Neuronal stem cell (in vitro differentiated cells): ENCODE results near the gene CACNA2D4.

Experiments
- DNase-seq: peaks from one replicate; pipeline ENCODE4 v3.0.0-alpha.2; 2013; ENCODE audit warnings: low spot score
- H2AFZ ChIP-seq: one replicate; pipeline ENCODE4 v1.6.1; 2013; ENCODE audit warnings: mild to moderate bottlenecking, low read length, inconsistent platforms
- H2AK5ac ChIP-seq: 2 replicates; pipeline ENCODE4 v1.6.1; 2013; ENCODE audit warnings: low read depth, mild to moderate bottlenecking, inconsistent platforms, low read length, moderate library complexity, mixed read lengths
- H2BK120ac ChIP-seq: 2 replicates; pipeline ENCODE4 v1.6.1; 2013; ENCODE audit warnings: low read depth, mild to moderate bottlenecking, inconsistent platforms, low read length, moderate library complexity, mixed read lengths
- H2BK12ac ChIP-seq: one replicate; pipeline ENCODE4 v1.6.1; 2013; ENCODE audit warnings: low read length, inconsistent platforms
- H2BK15ac ChIP-seq: 2 replicates; pipeline ENCODE4 v1.6.1; 2013; ENCODE audit warnings: mild to moderate bottlenecking, low read length, inconsistent platforms, mixed read lengths
- H2BK5ac ChIP-seq: one replicate; pipeline ENCODE4 v1.6.1; 2013; ENCODE audit warnings: inconsistent platforms, mild to moderate bottlenecking, low read length, moderate library complexity
- H3K14ac ChIP-seq: one replicate; pipeline ENCODE4 v1.6.1; 2013; ENCODE audit warnings: low read length, inconsistent platforms
- H3K18ac ChIP-seq: 2 replicates; pipeline ENCODE4 v1.6.1; 2013; ENCODE audit warnings: low read length, inconsistent platforms
- H3K23ac ChIP-seq: 2 replicates; pipeline ENCODE4 v1.6.1; 2013; ENCODE audit warnings: low read depth, mild to moderate bottlenecking, mixed read lengths, low read length, inconsistent platforms; ENCODE audit not compliant: poor library complexity
- H3K27ac ChIP-seq: replicated peaks from 3 replicates; pipeline ENCODE4 v1.5.1; 2013; ENCODE audit warnings: low read length, inconsistent platforms
- H3K27me3 ChIP-seq, 3 experiments: 2 replicates each; pipeline ENCODE4 v1.6.1; 2013; ENCODE audit warnings: low read length in 3 of 3, mild to moderate bottlenecking in 2 of 3, inconsistent platforms in 1 of 3, low read depth in 1 of 3, mixed read lengths in 1 of 3, moderate library complexity in 1 of 3; ENCODE audit not compliant: control insufficient read depth in 3 of 3, insufficient read depth in 3 of 3
- H3K36me3 ChIP-seq, 2 donors: replicated peaks in 1 of 2; 2 replicates each; pipeline ENCODE4 v1.6.1; 2013; ENCODE audit warnings: low read length in 2 of 2; ENCODE audit not compliant: control insufficient read depth in 2 of 2, insufficient read depth in 2 of 2
- H3K4ac ChIP-seq: 2 replicates; pipeline ENCODE4 v1.6.1; 2013; ENCODE audit warnings: inconsistent platforms, mild to moderate bottlenecking, low read length, moderate library complexity
- H3K4me1 ChIP-seq, 2 donors: 1 replicate in 1 of 2; 2 replicates in 1 of 2; pipeline ENCODE4 v1.6.1; 2013; ENCODE audit warnings: low read length in 2 of 2, low read depth in 1 of 2; ENCODE audit not compliant: control insufficient read depth in 2 of 2, insufficient read depth in 1 of 2
- H3K4me2 ChIP-seq: one replicate; pipeline ENCODE4 v1.6.1; 2013; ENCODE audit warnings: mild to moderate bottlenecking, low read length, inconsistent platforms; ENCODE audit not compliant: insufficient read depth, poor library complexity, severe bottlenecking
- H3K4me3 ChIP-seq, 2 donors: 2 replicates each; pipeline ENCODE4 v1.5.1; 2013; ENCODE audit warnings: low read length in 2 of 2, mild to moderate bottlenecking in 2 of 2, inconsistent platforms in 1 of 2, moderate library complexity in 1 of 2
- H3K79me1 ChIP-seq: one replicate; pipeline ENCODE4 v1.6.1; 2013; ENCODE audit warnings: low read depth, mild to moderate bottlenecking, inconsistent platforms, low read length, moderate library complexity
- H3K9ac ChIP-seq: one replicate; pipeline ENCODE4 v1.6.1; 2013; ENCODE audit warnings: mild to moderate bottlenecking, low read depth, low read length, inconsistent platforms; ENCODE audit not compliant: poor library complexity
- H3K9me3 ChIP-seq, 2 donors: replicated peaks in 1 of 2; 2 replicates each; pipeline versions ENCODE3 to v1.6.1; 2013; ENCODE audit warnings: low read length in 2 of 2, mild to moderate bottlenecking in 2 of 2, inconsistent platforms in 1 of 2, low read depth in 1 of 2, mixed read lengths in 1 of 2, moderate library complexity in 1 of 2; ENCODE audit not compliant: control insufficient read depth in 2 of 2, insufficient read depth in 1 of 2
- H4K8ac ChIP-seq: one replicate; pipeline ENCODE4 v1.6.1; 2013; ENCODE audit warnings: low read depth, mild to moderate bottlenecking, inconsistent platforms, low read length, moderate library complexity
- H4K91ac ChIP-seq: one replicate; pipeline ENCODE4 v1.6.1; 2013; ENCODE audit warnings: low read length, low read depth, mild to moderate bottlenecking, inconsistent platforms; ENCODE audit not compliant: poor library complexity
- WGBS, 2 donors: extraction: QIAGEN DNeasy Blood & Tissue Kit; methylation state at CpG; one replicate each; pipeline ENCODE4 v1.1.7; 2013; ENCODE audit warnings: missing lambda C conversion rate in 2 of 2, mixed read lengths in 1 of 2; ENCODE audit not compliant: insufficient read length in 2 of 2, insufficient replicate concordance in 1 of 2; ENCODE audit errors: extremely low coverage in 2 of 2; 5-methylcytosine and 5-hydroxymethylcytosine counted together

The CACNA2D4 gene

GRCh38 chr12:1843641-1844005, 74.8 kb downstream of the CACNA2D4 start:
- Histone ChIP-seq H2BK5ac (no peak overlapping the region), H3K9me3 (no peaks in the 10 kb centered on the region), H3K23ac (no peak overlapping the region), H3K4ac (no peak overlapping the region), H3K36me3 (no peaks in the 10 kb centered on the region), H4K8ac (no peak overlapping the region), H3K4me3 (no peak overlapping the region), H2BK15ac (no peak overlapping the region), H2BK120ac (no peak overlapping the region), H3K27me3 (peaks cover 0 to 43% (median 0%) of the 10 kb centered on the region in 3 experiments), H3K4me2 (no peak overlapping the region), H3K27ac (no peak overlapping the region), H2BK12ac (no peak overlapping the region), H3K79me1 (no peaks in the 10 kb centered on the region), H3K18ac (peak overlapping the region; percentile 36), H3K14ac (no peak overlapping the region), H3K9ac (no peak overlapping the region), H2AFZ (no peak overlapping the region), H3K4me1 (peaks cover 0 to 21% of the 10 kb centered on the region in 2 donors), H2AK5ac (peak overlapping the region; percentile 3), H4K91ac (no peak overlapping the region)
- DNase-seq, result no peak
- no CpG with 5 or more reads among the region's 3 CpGs for WGBS, 2 donors

DNA sequence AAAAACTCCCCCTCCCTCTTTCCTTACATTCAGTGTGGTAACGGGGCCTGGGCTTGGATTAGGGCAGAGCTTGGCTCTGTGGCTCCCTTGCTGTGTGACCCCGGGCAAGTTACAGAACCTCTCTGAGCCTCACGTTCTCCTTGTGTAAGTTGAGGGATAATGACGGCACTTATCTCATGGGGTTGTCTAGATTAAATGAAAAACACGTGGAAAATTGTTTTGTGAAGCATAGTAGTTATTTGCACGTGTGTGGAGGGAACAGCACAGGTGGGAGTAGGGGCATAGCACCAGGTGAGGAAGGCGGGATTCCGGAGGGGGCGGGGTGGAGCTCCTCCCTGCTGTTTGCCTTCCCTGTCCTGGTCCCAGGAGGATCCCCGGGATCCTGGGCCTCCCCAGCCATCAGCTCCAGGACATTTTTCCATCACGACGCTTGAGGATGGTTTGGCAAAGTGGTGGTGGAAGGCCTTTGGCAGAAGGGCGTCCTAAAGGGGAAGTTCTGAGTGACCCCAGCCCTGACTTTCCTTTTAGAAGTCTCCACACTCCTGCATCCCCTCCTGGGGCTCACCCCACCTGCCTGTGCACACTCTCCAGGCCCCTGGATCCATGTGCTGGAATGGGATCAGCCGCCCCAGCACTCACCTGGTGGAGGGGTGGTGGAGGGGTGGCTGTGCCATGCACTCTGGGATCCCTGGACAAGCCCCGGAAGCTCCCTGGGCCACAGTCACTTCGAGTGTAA, 75.4 kb downstream of the CACNA2D4 start:
- Histone ChIP-seq H3K9me3 (no peaks in the 10 kb centered on the region), H2BK120ac (no peak overlapping the region), H4K91ac (no peak overlapping the region), H3K4me3 (no peak overlapping the region), H3K36me3 (no peaks in the 10 kb centered on the region), H3K9ac (no peak overlapping the region), H2AK5ac (peak overlapping the region; percentile 81), H2BK12ac (no peak overlapping the region), H2AFZ (no peak overlapping the region), H3K14ac (no peak overlapping the region), H3K4ac (no peak overlapping the region), H3K27me3 (peaks cover 0 to 41% (median 0%) of the 10 kb centered on the region in 3 experiments), H2BK5ac (no peak overlapping the region), H3K79me1 (no peaks in the 10 kb centered on the region), H3K27ac (no peak overlapping the region), H3K4me1 (peaks cover 5 to 27% of the 10 kb centered on the region in 2 donors), H3K4me2 (no peak overlapping the region), H4K8ac (no peak overlapping the region), H3K23ac (no peak overlapping the region), H2BK15ac (no peak overlapping the region), H3K18ac (peak overlapping the region; percentile 36)
- DNase-seq, result no peak
- no CpG with 5 or more reads among the region's 16 CpGs for WGBS, 2 donors

- no peaks in the 10 kb centered on the region for H3K9me3 ChIP-seq
- peak overlapping the region; percentile 13 for H3K18ac ChIP-seq
- no peak overlapping the region for H2BK15ac ChIP-seq
- no peak overlapping the region for H2BK12ac ChIP-seq
- H2AK5ac ChIP-seq, result peak overlapping the region; percentile 81
- no peaks in the 10 kb centered on the region for H3K36me3 ChIP-seq
- H3K4me3 ChIP-seq, result no peak overlapping the region
- H2BK120ac ChIP-seq, result no peak overlapping the region
- no peaks in the 10 kb centered on the region for H3K79me1 ChIP-seq
- no peak overlapping the region for H4K8ac ChIP-seq
- no peak overlapping the region for H3K4ac ChIP-seq
- H3K14ac ChIP-seq, result no peak overlapping the region
- no peak overlapping the region for H3K23ac ChIP-seq
- H3K9ac ChIP-seq, result peak overlapping the region; percentile 38
- peaks cover 0 to 34% (median 0%) of the 10 kb centered on the region in 3 experiments for H3K27me3 ChIP-seq
- no peak overlapping the region for H3K27ac ChIP-seq
- WGBS, 2 donors, result no CpG with 5 or more reads among the region's 18 CpGs
- DNase-seq, result no peak
- H3K4me1 ChIP-seq, result peaks cover 6 to 34% of the 10 kb centered on the region in 2 donors
- H4K91ac ChIP-seq, result no peak overlapping the region
- H3K4me2 ChIP-seq, result no peak overlapping the region
- H2AFZ ChIP-seq, result no peak overlapping the region
- peak overlapping the region; percentile 7 for H2BK5ac ChIP-seq
These were observed 76.1 kb downstream of the CACNA2D4 start for GRCh38 chr12:1842183-1842904.

- no peak overlapping the region for H2BK15ac ChIP-seq
- no peak overlapping the region for H2BK120ac ChIP-seq
- no peak for DNase-seq
- no peak overlapping the region for H4K8ac ChIP-seq
- H3K4me2 ChIP-seq, result no peak overlapping the region
- no peak overlapping the region for H3K23ac ChIP-seq
- peak overlapping the region; percentile 38 for H3K9ac ChIP-seq
- H2AFZ ChIP-seq, result no peak overlapping the region
- H2BK12ac ChIP-seq, result no peak overlapping the region
- no peak overlapping the region for H3K4ac ChIP-seq
- H3K36me3 ChIP-seq, result no peaks in the 10 kb centered on the region
- H2BK5ac ChIP-seq, result peak overlapping the region; percentile 7
- WGBS, 2 donors, result no CpG with 5 or more reads among the region's 13 CpGs
- H3K27me3 ChIP-seq, result peaks cover 0 to 29% (median 0%) of the 10 kb centered on the region in 3 experiments
- H2AK5ac ChIP-seq, result no peak overlapping the region
- H3K18ac ChIP-seq, result no peak overlapping the region
- no peak overlapping the region for H3K4me3 ChIP-seq
- H3K27ac ChIP-seq, result no peak overlapping the region
- H3K14ac ChIP-seq, result no peak overlapping the region
- H3K79me1 ChIP-seq, result no peaks in the 10 kb centered on the region
- H4K91ac ChIP-seq, result no peak overlapping the region
- H3K4me1 ChIP-seq, result peaks cover 10 to 39% of the 10 kb centered on the region in 2 donors
- no peaks in the 10 kb centered on the region for H3K9me3 ChIP-seq
These were observed 76.8 kb downstream of the CACNA2D4 start for GRCh38 chr12:1841586-1842182.
